MV-4-11 (cell line): ENCODE results near the gene POLR2M.

Source experiments
- DNase-seq: peaks from one replicate; lab custom pipeline; 2025; lab: John Stamatoyannopoulos, UW

POLR2M gene

DNA sequence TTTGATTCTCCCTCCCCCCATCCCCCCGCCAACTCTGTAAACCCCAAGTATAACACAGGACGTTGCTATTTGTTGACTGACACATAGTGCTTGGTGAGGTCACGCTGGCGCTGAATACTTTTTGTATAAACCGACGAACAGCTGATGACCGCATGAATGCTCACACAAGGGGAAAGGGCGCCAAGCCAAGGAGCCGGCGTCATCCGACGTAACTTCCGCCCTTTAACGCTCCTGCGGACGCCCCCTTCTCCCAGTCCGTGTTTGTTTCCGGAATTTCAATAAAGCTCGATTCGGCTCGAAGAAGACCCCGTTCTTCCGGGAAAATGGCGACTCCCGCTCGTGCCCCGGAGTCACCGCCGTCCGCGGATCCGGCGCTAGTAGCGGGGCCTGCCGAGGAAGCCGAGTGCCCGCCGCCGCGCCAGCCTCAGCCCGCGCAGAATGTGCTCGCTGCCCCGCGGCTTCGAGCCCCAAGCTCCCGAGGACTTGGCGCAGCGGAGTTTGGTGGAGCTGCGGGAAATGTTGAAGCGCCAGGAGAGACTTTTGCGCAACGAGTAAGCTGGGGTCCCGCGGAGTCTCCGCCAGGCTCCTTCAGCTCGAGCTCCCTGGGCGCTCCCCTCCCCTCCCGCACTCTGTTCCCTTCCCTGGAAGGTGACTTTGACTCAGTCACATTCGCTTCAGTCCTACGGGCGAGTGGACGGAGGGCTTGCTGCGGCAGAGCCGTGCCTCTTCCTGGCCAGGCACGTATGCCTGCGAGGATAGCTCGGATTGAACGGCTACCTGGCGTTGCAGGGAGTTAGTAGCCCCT lies at the start of gene POLR2M:
Gene POLR2M, plus strand, starts transcription at position 310 of the 805 bp plus-strand sequence. Its CDS starts 129 bp downstream, at position 439.
- DNase-seq: peak; percentile 96

DNA sequence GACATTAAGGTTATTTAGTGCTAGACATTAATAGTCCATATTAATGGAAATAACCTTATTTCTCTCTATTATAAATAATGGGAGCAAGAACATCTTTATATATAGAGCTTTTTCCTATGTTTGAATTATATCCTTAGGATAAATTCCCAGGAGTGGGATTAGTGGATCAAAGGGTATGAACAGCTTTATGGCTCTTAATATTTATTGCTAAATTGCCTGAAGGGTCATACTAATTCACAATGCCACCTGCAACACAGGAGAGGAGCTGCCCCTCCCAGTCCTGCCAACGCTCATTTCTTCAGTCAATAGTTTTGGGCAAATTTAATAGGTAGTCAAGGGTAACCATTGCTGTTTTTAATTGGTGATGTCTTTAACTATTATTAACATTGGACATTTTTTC lies 48.9 kb upstream of the POLR2M start:
- no peak for DNase-seq

DNA sequence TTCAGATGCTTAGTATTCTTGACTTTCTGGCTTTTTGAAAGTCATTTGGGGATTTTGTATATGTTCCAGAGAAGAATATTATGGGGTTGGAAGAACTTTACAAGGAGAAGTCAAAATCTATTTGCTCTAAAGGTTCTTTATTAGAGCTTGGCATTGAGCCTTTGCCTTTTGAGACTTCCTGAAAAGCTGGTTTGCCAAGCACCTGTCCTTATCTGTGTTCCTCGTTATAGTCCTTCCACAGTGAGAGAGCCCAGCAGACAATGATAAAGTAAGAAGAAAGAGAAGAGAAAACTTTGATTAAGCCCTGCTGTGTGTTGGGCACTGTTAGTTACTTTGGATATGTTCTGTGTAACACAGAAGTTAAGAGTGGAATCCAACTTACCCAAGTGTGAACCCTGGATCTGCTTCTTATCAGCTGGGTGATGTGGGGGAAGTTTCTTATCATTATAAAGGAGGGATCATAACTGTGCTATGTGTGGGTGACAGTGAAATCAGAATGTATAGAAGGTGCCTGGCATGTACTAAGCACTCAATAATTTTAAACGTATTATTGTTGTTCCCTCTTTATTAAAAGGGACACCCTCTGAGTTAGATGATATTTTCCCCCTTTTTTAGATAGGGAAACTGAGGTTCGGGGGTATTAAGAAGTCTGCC lies 44.3 kb upstream of the POLR2M start:
- DNase-seq: no peak

DNA sequence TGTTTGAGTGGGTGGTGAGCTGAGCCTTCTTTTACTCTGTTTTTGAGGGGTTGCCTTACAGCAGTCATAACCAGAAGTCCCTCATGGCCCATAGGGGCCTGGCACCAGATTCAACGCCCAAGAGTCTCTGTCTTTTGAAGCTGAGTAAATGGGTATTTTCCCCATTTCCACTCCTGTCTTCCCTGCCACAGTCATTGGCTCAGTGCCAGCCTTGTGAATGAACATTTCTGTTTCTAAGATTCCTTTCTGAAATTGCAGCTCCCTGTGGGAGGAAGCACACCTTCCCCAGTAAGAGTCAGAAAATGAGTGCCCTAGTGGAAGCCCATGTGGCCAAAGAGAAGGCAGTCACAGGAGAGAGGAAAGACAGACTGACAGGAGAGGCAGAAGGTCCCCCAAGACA lies 43.7 kb upstream of the POLR2M start:
- DNase-seq: no peak

DNA sequence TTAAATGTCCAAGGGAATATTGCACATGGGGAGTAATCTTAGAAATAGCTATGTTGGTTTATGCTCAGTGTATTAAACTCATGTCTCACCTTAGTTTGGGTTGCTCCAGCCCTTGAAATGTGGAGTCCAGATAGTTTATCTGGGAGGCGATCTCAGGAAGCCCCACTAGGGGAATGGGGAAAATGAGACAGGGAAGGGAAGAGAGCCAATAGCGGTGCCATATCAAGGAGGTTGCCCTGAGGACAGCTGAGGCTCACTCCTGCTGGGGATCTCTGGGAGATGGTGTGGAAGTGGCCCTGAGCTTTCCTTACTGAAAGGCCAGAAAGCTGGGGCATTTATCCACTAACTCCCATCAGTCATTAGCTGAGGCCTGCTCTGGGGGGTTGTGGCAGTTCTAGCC lies 43.3 kb upstream of the POLR2M start:
- DNase-seq: no peak

DNA sequence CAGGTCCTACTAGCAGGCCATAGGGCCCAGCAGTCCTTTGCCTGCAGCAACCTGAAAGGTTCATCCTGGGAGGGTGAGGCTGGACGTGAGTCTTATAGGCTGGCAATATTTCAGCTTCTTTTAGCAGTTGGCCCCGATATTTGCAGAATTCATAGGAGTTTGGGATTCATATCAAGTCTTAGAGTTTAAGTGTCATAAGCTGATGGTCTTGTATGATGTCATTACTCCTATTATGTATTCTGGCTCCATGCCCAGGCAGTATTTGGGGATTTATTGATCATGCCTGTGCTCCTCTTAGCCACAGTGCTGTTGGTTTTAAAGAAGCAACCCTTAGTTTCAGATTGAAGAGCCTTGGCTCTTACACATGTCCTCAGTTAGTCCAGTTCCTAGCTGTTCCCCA lies 41.3 kb upstream of the POLR2M start:
- no peak for DNase-seq

DNA sequence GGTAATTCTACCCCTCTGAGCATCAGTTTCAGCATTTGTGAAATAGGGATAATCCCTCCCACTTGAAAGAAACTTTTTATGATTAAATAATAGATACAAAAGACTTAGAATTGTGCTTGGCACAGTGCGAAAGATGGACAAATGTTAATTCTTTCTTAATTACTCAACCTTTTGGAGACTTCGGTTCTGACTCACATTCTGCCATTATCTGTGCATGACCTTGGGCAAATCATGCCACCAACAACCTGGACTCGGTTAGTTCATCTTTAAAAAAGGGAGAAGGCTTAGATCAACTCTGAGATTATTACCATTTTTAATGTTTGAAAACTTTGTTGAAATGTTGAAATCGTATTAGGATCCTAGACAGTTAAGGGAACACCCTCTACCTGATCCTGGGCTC lies 40.6 kb upstream of the POLR2M start:
- no peak for DNase-seq

DNA sequence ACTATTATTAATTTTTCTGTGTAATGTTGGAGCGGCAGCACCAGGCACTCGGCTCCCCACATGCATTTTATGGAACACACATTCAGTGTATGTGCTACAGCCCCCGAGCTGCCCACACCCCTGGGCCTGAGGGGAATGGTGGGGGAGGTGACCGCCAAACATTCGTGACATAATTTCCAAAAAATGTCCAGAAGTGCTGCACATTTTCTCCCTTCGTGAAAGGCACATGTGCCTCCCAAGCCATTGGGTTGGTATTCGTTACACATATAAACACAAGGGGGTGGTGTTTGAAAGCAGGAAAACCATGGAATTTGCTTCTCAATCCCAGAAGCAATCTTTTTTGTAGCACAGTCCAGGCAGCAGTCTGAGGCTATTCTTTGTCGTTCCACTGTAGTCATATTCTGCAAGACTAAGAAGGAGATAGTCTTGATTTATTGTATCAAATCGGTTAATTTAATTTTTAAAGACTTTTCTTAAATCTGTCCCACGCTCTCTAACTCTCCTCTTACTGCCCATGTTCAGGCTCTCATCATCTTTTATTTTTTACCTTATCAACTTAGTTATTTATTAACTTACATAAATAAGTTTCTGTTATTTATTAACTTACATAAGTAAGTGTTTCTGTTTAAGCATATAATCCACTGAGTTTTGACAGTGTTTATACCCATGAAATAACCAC lies 39.2 kb upstream of the POLR2M start:
- DNase-seq: no peak

DNA sequence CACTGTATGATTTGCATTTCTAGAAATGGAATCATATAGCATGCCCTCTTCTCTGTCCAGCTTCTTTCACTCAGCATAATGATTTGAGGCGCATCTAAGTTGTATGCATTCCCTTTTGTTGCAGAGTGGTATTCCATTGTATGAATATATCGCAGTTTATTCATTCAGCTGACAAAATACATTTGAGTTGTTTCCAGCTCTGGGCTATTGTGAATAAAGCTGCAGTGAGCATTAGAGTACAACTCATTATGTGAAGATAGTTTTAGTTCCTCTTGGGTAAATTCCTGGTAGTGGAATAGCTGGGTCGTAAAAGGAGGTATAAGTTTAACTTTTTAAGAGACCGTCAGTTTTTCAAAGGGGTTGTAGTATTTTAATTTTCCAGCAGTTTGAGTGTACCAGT lies 38.5 kb upstream of the POLR2M start:
- no peak for DNase-seq

DNA sequence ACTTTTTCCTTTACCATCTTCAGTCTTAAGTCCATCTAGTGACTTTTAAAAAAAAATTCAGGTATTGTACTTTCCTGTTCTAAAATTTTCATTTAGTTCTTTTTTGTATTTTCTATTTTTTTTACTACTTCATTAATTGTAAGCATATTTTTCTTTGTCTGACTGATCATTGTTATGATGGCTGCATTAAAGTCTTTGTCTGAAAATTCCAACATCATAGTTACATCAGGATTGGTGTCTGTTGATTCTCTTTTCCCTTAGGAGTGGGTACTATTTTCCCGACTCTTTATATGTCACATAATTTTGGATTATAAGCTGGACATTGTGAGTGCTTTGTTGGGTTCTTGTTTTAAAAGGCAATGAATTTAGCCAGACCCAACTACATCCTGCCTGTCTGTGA lies 34.9 kb upstream of the POLR2M start:
- no peak for DNase-seq

DNA sequence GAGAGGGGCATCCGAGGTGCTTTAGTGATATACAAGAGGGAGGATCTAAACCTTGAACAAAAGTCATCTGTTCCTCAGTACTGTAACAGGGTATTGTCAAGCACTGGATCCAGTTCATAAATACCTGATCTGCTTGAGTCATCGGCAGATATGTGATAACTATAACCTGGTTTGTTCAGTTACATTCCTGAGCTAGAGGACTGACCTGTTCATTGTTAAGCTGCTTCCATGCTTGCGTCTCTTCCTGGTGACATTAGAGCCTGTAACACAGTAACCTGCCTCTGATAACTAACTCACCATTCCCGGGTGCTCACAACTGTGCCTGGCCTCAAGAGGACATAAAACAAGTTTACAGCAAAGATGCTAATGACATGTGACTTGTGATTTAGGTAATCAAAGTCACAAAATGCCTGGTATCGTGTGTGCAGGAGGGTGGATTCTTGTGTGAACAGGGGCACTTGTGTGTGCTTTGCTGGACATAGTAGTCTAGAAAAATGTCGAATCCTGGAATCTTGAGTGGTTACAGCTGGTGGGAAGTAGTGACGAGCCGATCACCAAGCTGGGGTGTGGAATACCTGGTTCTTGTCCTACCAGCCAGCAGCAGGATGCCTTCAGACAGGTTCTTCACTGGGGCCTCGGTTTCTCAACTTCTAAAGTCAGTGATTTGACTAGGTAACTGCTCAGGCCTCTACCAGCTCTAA lies 30.9 kb upstream of the POLR2M start:
- no peak for DNase-seq

DNA sequence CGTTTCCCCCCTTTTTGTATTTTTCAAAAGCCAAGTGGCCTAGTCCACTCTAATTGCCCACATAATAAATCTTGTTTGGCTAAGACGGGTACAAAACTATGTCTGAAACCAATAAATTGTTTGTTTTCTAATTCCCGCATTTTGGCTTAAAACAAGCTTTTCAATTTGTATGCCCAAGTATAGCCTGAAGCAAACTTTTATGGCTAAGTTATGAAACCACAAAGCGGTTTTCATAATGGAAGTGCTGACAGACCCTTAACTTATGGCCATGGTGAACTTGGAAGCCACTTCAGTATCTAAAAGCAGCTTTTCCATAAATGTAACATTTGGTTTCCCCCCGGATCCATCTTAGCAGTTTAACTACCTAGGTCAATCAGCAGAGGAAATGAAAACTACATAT lies 29.9 kb upstream of the POLR2M start:
- no peak for DNase-seq

DNA sequence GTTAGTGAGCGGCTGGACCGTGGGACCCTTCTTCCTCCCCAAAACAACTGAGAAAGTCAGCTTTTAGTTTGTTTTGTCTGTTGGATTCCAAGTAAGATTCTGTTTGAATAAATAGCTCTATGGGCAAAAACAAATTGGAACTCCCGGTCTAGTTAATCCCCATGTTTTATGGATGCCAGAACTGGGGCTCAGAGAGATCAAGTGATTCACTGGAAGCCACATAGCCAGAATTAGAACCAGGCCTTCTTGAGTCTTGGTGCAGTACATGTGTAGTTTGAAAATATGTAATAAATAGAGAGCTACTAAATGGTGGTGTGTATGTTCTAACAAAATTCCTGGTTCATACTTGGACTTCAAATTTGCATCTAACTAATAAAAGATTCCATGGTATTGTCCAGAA lies 29.3 kb upstream of the POLR2M start:
- DNase-seq: no peak

DNA sequence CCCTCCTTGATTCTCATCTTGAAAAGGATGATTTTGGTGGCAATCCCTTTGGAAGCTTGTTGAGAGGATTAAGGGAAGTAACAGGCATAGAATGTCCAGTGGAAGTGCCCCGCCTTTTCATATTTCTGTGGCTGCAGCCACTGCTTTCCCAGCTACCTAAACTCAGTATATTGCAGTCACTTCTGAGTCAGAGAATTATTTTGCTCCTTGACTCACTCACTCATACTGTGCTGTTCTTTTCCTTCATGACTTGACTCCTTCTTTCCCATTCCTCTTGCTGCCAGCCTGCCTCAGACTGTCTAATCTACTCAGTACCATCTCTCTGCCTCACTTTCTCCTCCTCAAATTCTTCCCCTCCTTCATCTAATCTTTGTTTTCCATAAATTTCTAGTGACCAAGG lies 26.5 kb upstream of the POLR2M start:
- no peak for DNase-seq

DNA sequence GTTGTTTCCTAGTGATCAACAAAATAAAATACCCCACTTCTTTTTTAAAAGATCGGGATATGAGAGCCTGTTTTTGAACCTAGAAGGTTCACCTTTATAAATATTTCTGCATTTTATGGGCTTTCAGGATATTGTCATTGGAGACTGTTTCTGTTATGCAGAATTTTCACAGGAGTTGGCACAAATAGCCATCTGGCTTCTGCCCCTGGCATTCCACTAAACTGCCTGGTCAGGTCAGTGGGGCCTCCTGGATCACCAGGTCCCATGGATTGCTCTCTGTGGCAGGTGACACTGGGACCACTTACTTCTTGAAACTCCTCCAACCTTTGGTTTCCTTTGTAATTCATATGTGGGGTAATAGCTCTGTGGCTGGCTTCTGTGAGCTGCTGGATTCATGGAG lies 25.5 kb upstream of the POLR2M start:
- DNase-seq: no peak

DNA sequence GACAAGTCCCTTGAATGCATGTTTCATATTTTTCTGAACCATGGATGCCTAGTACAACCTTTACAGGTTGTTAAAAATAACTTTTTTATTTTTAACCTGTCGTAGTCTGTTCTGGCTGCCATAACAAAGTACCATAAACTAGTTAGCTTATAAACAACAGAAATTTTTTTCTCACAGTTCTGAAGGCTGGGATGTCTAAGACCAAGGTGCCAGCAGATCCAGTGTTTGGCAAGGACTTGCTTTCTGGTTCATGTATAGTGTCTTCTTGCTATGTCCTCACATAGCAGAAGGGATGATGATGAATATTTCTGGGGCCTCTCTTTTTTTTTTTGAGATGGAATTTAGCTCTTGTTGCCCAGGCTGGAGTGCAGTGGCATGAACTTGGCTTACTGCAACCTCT lies 23.0 kb upstream of the POLR2M start:
- DNase-seq: no peak

DNA sequence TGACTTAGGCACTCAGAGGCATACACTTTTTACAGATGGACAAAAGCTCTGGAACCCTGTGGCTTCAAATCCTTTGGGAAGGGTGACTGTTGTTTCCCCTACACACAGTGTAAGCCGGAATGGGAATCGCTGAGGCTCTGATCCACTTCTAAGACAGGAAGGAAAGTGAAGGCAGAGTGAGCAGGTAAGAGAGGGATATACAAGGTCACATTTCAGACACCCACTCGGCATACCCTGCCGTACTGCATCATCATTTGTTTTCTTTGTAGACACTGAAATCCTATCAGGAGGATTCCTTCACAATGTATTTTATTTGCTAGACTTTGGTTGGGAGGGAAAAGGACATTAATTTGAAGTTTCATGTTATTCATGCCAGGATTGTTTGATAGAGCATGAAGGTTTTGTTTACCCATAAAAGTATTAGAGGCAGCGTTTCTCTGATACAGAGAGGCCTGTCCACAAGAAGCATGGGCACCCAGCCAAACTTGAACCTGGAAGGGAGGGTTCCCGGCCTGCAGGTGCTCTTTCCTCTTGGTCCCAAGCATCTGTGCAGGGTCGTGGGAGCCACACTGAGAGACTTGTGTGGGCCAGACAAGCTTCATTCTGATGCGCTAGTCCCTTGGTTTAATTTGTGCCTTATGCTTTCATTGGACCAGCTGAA lies 21.9 kb upstream of the POLR2M start:
- DNase-seq: no peak

DNA sequence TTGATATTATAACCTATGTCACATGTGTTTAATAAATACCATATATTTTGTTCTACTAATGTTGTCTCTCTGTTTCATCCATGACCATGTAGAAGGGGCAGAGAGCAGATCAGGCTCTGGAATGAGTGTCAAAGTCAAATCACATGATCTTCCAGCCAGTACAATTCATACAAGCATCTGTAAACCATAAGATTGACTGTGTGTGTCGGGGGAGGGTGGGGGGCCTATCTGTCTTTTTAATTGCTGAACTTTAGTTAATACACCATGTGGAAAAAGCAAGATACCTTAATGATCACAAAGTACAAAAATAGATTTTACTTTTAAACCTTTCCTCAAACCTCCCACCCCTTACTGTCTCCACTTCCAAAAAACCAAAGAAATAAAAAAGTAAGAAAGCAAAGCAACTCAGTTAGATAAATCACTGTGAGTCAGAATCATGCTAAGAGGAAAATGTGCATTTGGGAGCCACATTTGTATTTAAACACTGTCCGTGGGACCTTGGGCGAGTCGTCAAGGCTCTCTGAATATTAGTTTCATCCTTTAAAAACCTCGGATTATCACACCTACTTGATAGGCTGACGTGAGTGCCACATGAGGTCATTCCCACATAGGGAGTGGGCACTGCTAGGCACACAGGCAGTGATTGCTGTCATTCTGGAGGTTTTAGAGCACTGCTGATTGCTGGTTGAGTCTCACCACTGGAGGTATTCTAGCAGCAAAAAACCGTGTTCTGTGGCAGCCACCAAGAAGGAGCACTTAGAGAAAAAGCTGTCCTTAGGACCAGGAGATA lies 21.0 kb upstream of the POLR2M start:
- no peak for DNase-seq

DNA sequence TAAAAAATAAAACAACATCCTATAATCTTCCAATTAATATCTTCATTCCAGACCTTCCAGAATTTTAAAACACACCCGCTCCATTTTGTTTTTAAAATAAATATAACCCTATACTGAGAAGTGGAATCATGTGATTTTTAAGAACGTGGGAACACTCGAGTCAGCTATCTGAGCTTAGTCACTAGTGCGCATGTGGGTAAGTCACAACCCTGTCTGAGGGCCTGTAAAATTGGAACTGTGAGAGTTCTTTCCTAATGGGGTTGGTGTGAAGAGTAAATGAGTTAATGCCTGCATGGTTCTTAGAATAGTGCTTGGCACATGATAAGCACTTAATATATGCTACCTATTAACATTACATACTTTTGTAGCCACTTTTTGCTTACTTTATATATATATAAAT lies 19.9 kb upstream of the POLR2M start:
- DNase-seq: no peak

DNA sequence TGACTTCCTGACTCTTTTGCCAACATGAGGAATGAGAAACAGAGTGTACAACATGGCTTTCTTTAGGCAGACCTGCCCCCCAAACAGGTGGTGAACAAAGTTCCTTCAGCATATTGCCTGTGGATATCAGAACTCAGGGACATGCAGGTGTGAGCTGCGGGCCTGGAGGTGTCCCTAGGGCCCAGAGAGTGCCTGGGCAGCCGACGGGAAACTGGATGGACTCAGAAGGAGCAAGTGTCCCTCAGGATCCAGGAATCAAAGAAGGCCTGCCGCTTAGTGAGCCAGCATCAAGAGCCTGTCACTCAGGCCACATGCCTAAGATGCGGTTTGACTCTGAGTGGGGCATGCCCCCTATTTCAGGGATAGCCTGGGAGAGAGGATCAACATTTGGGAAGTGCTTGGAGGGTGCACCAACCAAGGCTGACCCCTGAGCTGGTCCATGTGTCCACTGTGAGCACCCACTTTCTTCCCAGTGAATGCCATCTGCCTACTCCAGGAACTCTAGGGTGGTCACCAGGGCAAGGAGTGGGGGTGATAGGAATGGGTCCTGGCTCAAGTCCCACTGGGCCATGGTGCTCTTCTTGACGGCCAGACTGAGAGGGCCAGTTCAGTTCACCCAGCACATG lies 16.1 kb upstream of the POLR2M start:
- no peak for DNase-seq

DNA sequence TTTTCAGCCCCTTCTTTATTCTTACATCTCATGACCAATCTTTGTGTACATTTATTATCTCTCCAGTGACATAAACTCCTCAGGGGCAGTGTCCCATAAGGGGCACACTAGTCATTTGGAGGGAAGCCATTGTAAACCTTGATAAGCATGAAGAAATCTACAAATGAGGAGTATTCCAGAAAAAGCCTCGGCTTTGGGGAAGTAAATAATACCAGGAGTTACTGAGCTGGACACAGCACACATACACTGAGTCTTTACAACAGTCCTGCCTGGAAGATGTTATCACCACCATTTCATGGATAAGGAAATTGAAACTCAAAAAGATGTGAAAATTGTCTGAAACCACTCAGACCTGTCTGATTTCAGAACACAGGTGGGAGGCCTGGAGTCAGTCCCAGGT lies 15.4 kb upstream of the POLR2M start:
- no peak for DNase-seq
